Activated CD4-positive, alpha-beta T cell treated with anti-CD3 and anti-CD28 coated beads for 1 hour (primary cell): Measurements from ENCODE around the gene ABCB11.
"Not testable (repeated sequence)": the region's sequence is repeated elsewhere in the genome, so short reads cannot be mapped to it uniquely, and the experiment has no call there.

Source experiments
- DNase-seq: peaks from one replicate; pipeline ENCODE4 v3.0.0-alpha.2; 2020

Gene ABCB11

DNA sequence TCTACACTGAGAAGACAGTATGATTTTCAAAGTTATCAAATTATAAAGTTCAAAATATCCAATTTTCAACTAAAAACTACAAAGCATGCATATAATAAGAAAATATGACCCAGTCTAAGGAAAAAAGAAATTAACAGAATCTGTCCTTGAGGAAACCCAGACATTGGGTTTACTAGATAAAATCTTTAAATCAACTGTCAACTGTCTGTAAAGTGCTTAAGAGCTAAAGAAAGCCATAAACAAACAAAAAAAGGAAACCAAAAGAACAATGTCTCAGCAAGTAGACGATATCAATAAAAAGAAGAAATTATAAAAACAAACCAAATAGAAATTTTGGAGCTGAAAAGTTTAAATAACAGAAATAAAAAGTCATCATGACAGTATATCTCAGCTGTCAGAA lies 10.5 kb upstream of the ABCB11 start:
- no peak for DNase-seq

DNA sequence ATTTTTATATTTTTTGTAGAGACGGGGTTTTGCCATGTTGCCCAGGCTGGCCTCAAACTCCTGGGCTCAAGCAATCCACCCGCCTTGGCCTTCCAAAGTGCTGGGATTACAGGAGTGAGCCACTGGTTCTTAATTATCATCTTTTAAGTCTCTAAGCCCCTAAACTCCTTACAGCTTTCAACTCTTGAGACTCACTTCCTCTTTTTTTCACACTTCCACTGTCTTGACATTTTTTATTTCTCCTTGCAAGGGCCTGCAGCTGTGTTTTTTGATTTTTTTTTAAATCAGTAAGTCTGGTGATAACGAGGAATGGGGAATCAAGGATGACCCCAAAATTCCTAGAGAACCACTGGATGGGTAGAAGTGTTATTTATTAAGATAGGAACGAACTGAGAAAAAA lies 8.6 kb upstream of the ABCB11 start:
- DNase-seq: no peak

DNA sequence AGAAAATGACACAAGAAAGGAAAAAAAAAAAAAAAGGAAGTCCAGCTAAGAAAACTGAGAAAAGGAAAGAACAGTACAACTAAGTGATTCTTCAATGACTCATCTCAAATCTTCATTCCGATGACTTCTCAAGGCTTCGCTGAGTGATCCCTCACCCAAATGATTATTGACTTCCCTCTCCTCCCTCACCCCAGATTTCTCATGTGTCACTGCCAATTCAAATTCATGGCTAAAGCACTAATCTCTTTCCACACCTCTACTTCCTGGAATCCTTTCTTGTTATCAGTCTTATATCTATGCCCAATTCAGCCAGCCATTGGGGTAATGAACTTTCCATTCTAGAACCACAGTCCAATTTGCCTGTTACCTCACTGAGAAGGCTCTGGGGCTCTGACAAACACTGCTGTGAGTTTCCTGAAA lies 7.2 kb upstream of the ABCB11 start:
- DNase-seq: no peak

DNA sequence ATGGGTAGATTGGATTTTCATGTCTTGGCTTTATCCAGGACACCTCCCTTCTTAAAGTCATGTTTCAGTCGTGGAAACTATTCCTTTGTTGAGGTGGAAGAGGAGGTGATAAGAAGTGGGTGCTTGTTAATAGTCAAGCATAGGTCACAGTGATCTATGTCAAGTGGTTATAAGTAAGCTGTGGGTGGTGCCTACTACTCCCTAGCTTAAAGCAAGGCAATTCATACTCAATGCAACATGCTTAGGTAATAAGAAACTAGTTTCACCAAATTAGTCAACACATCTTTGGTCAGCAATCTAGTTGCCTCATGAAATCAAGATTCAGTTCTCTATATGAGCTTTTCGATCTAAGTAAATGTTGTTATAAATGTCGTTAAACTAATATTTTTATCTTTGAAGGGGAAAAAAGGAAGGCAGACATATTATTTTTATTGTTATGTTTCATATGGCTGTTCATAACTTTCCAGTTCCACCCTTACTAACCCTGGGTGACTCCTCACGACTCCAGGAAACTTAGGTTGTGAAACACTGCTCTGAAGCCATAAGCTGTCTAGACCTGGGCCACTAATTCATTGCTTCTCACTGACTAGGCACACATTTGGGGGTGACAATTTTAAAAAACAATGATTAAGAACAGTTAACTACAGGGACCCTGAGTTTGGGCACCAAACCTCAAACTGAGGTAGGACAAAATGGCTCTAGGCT lies 5.8 kb upstream of the ABCB11 start:
- DNase-seq: no peak

DNA sequence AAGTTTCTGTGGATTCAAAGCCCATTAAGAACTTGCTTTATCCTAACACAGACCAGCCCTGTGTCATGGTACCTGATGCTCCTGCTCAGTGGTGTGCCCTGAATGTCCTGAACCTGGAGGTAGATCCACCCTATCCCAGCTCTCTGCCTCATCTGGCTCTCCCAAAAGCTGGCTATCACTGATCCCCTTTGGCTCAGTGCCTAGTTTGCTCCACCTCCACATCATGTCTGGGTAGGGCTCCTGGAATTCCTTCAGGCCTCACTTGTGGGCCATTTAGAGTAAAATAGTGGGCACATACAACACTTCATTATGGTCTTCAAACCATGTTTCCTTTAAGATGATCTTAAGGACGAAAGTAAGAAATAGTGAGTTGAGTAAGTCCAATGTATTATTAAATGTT lies 4.8 kb upstream of the ABCB11 start:
- DNase-seq: no peak

DNA sequence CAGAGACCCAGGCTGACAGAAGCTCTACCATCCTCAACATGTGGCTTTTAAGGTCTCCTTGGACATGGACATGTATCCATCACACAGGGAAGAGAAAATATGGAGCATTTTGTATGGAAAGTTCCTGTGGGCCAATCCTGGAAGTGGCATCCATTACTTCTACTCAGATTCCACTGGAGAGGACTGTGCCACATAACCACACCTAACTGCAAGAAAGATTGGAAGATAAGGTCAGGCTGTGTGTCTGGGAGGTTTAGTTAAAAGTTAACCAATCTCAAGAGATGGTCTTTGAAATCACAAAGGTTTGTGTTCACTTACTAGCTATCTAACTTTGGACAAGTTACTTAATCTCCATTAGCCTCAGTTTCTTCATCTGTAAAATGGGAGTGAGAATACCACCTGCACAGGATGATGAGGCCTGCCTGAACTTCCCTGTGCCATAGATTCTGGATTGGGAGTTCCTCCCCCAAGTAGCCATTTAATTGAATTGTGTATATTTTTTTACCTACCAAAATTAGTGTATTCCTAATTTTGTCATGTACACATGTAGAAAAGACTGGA lies 3.9 kb upstream of the ABCB11 start:
- no peak for DNase-seq

DNA sequence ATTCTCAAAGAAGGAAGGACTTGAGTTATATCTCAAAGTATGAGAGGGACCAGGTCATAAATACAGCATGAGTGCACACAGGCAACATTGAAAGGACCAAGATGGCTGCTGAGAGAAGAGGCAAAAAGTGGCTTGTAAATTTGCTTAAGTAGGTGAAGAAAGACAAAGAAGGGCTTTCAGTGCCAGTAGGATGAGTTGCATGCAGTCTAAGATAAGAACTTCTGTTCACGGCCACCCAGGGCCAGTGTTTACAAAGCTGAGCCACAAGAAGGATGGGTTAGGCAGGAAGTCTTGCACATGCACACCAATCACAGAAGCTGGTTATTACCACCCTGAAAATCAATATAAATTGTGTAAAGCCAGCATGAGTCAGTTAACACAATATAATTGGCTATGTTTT lies 3.1 kb upstream of the ABCB11 start:
- DNase-seq: no peak

DNA sequence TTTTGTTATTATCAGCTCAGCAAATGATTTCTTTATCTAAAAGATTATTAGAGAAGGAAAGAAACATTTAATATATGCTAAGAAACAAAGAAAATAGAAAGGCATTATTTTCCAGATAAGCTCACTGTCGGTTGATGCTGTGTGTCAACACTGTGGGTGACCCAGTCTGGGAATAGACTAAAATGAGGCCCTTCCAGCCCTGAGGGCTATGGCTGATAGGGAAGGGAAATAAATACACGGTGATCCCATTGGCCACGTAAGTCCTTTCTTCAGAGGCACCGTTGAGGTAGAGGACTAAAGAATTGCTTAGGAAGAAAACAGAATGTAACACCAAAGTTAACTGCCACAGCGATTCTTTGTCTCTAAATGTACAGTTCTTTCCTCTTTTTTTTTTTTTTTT lies 1.8 kb downstream of the ABCB11 start:
- DNase-seq: no peak

DNA sequence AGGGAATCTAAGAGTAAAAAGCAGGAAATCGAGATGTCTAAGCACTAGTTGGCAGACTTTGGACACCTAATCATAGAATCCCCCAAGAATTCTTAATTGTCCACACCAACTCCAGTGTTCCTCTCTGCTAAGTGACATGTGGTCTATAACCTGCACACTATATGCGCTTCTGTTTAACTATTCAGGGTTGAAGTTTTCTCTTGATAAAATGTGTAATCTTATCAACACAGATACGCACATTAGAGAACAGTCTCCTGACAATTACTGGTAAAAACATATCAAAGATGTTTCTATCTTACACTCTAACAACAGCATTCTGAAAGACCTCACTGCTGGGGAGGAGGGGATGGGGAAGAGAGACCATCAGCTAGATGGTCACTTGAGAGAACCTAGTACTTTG lies 3.9 kb downstream of the ABCB11 start:
- DNase-seq: no peak

DNA sequence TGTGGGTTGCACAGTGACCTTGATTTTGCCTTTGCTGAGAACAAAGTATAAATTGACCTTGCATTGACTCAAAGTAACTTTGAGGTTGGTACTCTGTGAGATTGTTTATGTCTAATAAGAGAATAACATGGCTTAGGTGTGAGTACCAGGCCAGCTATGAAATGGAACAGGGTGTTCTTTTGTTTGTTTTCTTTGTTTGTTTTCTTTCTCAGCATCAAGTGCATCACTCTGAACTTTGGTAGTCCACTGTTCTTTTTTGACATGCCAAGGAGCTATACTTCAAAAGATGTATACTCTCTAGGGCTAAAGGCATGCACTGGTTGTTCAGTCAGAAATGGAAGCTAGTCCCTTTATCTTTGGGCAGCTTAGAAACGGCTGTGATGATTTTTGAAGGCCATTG lies 5.1 kb downstream of the ABCB11 start:
- DNase-seq: no peak

DNA sequence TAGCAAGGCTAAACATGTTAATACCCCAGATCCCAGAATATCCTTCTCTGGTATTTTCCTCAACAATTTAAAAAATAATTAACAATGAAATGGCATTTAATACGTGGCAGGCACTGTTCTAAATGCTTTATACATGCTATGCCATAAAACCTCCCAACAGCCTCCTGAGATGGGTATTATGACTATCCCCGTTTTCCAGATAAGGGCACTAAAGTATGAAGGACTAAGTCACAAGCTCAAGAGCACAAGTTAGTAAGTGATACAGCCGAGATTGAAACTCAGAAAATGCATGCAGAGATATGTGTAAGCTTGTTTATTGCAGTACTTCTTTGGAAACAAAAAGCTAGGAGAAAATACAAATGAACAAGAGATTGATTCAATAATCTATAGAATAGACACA lies 8.0 kb downstream of the ABCB11 start:
- no peak for DNase-seq

DNA sequence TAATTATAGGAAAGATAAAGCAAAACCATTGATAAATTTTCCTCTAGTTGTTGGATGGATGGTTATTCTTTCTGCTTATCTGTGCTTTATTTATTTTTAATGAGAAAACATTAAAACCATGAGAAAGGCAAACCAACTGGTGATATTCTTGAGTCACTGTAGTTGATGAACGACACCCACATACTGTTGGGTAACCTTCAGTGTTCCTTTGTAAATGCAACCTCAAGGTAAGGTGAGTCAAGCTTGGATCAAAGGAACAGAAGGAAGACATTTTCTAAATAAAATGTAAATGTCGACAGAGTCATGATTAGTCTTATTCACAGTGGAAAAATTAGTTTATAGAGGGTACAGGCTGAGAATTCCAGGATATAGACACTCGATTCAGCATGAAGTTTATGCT lies 12.7 kb downstream of the ABCB11 start:
- no peak for DNase-seq

DNA sequence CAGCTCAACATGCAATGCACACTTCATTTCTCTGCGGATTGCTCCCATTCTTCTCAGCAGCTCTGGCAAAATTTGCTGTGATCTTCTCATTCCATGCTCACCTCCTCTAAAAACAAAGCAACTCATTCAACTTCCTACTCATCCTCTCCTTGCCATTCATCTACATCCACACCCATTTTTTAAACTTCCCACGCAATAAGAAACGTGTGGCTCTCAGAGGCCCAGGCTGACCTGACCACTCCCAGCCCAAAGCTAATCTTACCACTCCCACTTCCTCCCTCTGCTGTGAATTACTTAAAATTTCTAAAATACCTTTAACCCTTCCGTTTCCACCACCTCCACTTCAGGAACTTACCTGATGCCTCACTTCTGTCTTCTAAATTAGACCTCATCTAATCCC lies 15.2 kb downstream of the ABCB11 start:
- DNase-seq: no peak

DNA sequence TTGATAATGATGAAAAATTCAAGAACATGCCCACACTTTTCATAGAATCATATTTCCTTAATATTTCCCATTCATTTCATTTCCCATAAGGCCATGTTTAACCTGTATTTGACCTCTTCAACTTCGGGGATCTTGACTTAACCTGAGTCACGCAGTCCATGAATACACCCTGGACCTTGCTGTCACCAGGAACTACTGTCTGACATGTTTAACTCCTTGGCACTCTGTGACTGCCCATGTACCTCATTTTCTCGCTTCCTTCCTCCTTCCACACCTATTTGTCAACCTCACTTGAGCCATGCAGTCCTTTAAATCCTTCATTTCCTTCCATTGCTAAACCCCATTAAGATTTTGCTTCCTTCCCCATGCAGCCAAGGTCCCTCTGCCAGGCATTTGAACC lies 16.3 kb downstream of the ABCB11 start:
- DNase-seq: no peak

DNA sequence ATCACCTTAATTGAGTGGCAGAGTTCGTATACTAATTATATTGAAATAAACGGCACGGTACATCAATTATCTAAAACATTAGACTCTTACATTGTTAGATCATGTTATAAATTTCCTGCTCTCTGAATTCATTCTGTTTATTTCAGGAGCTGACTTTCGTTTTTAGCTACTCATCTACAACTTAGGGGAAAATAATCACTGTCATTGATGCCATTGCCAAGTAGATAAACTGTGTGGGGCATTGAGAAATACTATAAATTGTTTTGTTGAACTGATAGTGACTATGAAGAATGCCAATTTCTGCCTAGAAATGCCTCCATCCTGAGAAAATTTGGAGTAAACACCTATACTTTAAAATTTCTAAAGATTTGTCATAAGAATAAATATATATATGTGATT lies 17.5 kb downstream of the ABCB11 start:
- DNase-seq: no peak

DNA sequence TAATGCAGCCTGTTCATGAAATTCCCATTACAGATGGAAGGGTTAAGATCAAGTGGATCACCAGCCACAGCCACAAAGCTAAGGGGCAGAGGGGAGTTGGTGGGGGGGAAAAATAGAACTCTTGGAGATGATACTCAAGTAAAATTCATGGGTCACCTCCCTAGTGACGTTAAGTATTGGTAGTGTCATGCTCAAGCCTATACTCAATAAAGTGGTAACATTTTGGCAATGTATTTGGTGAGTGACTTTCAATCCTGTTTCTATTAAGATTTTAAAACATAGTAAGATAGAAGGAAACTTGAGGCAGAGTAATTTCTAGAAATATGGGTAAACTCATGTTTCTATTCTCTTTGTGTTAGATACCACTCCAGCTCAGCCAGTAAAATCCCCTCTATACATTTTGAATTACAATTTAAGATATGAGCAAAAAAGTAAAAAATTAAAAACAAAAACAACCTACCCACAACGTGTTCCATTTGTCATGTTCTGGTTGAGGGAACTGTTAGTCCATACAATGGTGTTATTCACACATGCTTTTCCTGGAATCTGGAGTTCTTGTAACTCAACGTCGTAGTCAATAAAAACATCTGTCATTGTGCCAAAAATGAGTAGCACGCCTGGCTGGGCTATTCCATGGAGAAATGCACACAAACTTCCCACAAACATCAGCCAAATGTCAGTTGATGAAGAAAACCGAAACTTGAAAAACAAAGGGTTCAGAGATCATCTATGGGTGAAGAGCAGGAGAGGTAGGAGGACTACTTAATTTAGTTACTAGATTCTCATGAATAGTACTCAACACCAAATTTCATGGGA lies 18.1 kb downstream of the ABCB11 start:
- DNase-seq: no peak

DNA sequence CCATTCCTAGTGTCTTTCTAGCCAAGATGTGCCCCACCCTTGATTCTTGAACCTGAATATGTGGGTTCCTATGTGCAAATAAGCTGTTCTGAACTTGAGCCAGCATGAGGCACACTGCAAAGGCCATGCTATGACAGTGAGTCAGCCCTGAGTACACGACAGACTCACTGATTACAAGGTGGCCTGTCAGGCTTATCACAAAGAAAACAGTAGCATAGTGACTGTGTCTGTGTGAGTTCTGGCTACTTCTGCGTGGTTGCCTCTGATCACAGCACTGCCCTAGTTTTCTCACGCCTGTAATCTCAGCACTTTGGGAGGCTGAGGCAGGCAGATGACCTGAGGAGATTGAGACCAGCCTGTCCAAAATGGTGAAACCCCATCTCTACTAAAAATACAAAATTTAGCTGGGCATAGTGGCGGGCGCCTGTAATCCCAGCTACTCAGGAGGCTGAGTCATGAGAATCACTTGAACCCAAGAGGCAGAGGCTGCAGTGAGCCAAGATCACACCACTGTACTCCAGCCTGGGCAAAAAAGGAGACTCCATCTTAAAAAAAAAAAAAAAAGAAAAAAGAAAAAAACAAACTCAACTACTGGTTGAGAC lies 18.8 kb downstream of the ABCB11 start:
- not testable (repeated sequence) for DNase-seq

DNA sequence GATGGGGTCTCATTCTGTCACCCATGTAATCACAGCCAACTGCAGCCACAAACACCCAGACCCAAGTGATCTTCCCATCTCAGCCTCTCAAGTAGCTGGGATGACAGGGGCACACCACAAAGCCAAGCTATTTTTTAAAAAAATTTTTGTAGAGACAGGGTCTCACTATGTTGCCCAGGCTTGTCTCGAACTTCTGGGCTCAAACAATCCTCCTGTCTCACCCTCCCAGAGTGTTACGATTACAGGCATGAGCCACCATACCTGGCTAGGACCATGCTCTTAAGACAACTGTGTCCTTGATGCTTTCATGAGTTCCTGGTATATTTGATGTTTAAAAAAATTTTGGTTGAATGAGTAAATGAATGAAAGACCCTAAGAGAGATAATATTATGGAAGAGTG lies 19.4 kb downstream of the ABCB11 start:
- DNase-seq: no peak

DNA sequence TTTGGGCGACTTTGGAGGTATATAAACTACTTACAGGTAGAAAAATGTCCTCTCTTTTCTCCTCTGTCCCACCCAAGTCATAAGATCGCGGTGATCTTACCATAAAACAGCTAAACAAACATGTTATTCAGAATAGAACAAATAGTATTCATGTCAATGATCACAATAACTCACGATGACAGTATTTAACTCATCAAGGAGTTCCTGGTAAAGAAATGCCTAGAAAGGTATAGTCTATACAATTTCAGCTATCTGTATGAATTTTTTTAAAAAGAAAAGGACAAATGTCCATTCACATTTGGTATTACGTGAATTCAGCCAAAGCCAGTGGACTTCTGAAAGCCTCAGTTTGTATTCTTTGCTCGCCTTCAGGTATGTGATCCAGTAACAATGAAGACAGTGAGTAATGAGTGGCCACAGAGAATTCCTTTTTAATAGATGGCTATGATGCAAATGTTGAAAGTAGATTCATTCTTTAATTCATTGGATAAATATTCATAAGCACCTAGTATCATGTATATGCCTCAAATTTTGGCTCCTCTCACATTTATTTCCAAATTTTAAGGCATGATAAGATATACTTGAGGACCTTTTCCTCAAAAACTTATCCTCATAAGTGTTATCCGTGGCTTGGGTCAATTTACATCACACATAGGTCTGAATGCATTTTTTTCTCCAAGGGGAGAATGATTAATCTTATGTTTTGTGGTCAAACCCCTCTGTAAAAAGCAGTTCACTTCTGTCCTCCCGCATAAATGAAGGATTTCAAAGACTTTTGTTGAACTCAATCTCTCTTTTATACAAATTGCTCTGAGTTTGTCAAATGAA lies 20.3 kb downstream of the ABCB11 start:
- DNase-seq: no peak

DNA sequence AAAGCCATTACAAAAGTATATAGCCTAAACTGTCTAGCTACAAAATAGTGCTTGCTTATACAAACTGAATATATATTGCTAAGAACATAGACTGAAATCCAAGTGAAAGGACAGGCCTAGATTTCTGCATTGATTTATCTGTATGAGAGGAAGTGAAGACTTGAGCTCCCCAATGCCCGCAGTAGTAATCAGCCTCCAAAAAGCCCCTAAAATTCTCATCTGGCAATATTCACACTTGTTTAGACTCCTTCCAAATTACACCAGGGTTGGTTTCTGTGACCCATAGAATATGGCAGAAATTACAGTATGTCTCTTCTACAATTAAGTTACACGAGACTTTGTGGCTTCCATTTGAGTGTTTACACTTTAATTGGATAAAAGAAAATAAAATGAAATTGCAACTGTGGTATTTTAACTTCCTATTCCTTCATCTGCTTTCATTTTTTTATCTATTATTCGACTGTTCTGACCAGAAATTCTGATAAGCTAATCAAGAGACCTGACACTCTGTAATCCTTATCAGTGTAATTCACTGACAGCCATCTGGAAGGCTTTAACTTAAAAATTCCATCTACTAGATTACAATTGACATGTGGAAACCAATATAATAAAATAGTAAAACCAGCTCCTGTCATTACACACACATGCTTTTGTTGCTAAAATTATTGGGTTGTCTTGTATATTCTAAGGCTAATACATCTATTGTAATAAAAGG lies 21.1 kb downstream of the ABCB11 start:
- DNase-seq: no peak

DNA sequence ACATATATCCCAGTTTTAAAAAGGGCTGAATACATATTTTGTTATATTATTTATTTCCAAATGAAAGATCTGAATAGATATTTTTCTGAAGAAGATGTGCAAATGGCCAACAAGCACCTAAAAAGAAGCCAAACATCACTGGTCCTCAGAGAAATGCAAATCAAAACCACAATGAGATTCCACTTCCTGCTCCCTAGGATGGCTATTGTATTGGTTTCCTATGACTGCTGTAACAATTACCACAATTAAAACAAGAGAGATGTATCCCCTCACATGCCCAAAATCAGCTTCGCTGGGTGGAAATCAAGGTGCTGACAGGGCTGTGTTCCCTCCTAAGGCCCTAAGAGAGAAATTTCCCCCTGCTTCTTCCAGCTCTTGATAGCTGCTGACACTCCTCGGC lies 23.2 kb downstream of the ABCB11 start:
- DNase-seq: no peak

DNA sequence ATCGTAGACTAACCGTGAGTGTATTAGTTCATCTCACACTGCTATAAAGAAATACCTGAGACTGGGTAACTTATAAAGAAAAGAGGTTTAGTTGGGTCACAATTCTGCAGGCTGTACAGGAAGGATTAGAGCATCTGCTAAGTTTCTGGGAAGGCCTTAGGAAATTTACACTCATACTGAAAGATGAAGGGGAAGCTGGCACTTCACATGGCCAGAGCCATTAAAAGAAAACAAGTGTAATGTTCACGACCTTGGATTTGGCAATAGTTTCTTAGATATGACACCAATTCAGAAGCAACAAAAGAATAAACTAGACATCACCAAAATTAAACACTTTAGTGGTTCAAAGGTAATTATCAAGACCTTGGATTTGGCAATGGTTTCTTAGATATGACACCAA lies 23.8 kb downstream of the ABCB11 start:
- no peak for DNase-seq
